DMS53 (cell line): ENCODE results near the gene GDF15.
"Not testable (repeated sequence)": the region's sequence is repeated elsewhere in the genome, so short reads cannot be mapped to it uniquely, and the experiment has no call there.

Experiments used
- DNase-seq: peaks from one replicate; lab custom pipeline; 2025; lab: John Stamatoyannopoulos, UW

GDF15 gene, protein sequence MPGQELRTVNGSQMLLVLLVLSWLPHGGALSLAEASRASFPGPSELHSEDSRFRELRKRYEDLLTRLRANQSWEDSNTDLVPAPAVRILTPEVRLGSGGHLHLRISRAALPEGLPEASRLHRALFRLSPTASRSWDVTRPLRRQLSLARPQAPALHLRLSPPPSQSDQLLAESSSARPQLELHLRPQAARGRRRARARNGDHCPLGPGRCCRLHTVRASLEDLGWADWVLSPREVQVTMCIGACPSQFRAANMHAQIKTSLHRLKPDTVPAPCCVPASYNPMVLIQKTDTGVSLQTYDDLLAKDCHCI

DNA sequence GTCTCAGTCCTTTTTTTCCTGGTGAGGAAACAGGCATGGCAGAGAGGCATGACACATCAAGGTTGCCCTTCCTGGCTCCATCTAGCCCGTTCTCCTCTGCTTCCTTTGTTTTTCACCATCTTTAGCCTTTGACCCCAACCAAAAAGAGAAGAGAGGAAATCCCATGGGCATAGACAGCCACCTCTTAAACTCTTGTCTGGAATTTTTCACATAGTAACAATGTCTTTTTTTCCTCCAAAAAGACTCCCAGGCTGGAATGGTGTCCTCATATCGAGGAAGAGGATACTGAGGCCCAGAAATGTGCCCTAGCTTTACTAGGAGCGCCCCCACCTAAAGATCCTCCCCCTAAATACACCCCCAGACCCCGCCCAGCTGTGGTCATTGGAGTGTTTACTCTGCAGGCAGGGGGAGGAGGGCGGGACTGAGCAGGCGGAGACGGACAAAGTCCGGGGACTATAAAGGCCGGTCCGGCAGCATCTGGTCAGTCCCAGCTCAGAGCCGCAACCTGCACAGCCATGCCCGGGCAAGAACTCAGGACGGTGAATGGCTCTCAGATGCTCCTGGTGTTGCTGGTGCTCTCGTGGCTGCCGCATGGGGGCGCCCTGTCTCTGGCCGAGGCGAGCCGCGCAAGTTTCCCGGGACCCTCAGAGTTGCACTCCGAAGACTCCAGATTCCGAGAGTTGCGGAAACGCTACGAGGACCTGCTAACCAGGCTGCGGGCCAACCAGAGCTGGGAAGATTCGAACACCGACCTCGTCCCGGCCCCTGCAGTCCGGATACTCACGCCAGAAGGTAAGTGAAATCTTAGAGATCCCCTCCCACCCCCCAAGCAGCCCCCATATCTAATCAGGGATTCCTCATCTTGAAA lies at the start of gene GDF15:
GDF15 (plus strand) TSS at position 484 of the 868 bp plus-strand sequence; CDS start at position 516, 32 bp downstream.
- DNase-seq: peak; percentile 90

DNA sequence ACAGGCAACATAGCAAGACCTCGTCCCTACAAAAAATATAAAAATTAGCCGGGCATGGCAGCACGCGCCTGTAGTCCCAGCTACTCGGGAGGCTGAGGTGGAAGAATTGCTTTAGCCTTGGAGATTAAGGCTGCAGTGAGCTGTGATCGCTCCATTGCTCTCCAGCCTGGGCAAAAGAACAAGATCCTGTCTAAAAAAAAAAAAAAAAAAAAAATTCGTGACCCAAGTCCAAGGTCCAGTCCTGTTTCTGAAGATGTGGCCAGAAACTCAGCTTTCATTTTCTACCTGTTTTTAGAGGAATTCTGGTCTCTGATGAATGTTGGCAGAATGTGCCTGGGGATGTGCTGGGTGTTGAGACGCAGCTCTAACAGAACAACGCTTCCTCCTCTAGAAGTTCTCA lies 47.4 kb upstream of the GDF15 start:
- DNase-seq: peak; percentile 30

DNA sequence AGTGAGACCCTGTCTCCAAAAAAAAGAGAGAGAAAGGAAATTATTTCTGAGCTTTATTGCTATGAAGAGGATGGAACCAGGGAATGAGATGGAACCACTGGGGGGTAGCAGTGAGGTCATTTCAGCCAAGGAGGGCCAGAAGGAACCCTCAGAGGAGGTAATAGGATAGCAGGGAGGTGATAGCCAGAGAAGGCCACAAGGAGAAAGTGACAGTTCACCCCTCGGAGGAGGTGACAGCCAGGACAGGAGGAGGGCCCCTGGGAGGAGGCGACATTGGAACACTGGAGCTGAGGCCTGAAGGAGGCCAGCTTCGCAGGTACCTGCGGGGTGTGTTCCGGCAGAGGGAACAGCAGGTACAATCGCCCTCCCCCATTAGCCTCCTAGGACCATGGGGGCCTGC lies 46.2 kb upstream of the GDF15 start:
- DNase-seq: peak; percentile 46

DNA sequence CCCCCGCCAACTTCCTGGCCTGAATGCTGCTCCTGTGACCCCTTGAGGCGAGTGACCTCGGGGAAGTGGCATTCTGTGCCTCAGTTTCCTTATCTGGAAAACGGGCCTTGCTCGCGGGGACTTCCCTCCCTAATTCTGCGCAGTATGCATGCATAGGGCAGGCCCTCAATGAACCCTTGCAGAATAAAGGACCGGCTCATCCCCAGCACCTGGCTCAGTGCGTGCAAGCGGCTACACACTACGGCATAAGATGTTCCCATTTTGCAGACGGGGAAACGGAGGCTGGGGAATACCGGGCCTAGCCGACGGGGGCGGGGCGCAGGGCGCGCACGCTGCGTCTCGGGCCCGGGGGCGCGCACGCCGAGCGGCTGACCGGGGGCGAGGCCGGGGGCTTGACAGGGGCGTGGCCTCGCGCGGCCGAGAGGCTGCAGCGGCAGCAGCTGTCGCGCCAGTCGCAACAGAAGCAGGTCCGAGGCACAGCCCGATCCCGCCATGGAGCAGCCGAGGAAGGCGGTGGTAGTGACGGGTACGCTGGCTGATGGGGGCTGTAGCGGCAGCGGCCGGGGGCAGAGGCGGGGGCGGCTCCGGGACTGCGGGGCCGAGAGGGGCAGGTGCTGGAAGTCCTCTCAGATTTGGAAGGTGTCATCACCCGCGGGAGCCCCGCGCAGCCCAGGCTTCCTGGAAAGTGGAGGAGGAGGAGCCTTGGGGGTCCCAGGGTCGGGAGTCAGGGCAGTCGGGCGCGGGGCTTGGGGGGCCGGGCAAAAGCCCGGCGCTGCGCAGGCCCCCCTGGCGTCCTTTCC lies 45.6 kb upstream of the GDF15 start, which contains the start of gene PGPEP1:
PGPEP1 (plus strand) TSS at position 409 of the 800 bp plus-strand sequence; CDS start at position 493, 84 bp downstream.
- peak; percentile 79 for DNase-seq

DNA sequence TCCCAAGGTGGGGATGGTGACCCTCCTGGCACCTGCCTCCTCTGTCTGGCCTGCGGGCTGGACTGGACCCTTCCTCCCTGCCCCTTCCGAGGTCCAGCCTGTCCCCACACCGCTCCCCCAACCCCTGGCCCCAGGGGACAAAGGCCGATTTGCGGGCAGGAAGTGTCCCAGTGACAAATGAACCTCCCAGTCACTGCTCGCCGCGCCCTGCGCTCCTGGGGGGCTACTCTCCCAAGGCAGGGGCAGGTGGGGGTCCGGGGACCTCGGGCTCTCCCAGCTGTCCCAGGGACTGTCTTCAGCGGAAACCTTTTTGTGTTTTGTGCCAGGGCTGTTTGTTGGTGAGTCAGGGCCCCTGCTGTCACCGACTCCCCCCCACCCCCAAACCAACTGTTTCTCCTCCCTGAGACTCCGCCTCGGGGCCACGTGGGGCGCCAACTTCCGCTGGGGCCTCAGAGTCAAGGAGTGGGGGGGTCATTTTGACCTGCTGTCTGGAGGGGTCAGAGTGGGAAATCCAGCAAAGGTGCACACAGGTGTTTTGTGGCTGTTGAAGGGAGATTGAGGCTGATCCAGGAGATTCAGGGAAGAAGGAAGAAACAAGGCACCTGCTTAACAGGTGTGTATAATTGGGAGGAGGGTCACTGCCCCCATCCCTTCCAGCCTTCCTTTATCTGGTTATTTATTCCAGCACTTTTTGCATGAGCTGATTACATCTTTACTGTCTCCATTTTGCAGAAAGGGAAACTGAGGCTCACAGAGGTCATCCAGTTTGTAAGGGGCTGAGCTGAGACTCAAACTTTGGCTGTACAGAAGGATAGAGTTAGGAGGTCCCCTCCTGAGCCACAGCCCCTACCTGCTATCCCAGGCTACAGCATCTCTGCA lies 44.7 kb upstream of the GDF15 start:
- DNase-seq: peak; percentile 70

DNA sequence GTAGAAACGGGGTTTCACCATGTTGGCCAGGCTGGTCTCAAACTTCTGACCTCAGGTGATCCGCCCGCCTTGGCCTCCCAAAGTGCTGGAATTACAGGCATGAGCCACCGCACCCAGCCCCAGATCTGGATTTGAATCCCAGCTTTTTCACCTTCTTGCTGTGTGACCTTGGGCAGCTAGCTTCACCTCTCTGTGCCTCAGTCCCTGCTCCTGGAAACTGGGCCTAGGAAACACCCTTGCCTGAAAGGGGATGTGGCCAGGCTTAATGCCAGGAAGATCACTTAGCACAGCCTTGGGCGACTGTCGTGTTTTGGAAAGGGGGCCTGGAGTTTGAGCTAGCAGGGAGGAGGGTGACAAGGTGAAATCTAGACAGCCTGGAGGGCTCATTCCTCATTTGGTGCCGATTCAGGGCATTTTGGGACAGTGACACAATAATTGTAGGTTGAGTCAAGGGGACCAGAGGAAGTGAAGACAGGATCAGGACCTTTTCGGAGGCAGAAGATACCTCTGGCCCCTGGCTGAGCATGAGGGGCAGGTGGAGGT lies 43.8 kb upstream of the GDF15 start:
- DNase-seq: no peak

DNA sequence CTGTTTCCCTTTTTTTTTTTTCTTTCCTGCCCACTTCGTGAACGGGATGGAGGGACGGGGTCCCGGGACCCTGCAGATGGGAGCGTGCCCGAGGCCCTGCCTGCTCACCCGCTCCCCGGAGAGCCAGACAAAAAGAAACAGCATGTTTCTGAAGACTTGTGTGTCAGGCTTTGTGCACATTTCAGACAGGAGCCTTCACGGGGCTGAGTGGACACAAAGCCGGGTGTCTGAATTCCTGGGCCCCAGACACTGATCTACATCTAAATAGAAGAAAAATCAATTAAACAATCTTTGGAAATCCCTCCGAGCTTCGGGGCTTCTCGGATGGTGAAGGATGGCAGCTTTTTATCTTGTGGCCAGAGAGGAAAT lies 41.4 kb upstream of the GDF15 start:
- DNase-seq: no peak

DNA sequence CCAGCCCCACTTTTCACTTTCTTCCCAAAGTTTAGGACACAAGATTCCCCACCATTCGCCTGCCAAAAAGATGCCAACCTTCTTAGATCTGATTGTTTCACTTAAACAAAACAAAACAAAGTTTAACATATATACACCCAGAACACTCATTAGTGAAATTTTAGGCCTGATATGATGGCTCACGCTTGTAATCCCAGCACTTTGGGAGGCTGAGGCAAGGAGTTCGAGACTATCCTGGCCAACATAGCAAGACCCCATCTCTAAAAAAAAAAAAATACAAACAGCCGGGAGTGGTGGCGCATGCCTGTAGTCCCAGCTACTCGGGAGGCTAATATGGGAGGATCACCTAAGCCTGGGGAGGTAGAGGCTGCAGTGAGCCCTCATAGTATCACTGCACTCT lies 40.7 kb upstream of the GDF15 start:
- no peak for DNase-seq

DNA sequence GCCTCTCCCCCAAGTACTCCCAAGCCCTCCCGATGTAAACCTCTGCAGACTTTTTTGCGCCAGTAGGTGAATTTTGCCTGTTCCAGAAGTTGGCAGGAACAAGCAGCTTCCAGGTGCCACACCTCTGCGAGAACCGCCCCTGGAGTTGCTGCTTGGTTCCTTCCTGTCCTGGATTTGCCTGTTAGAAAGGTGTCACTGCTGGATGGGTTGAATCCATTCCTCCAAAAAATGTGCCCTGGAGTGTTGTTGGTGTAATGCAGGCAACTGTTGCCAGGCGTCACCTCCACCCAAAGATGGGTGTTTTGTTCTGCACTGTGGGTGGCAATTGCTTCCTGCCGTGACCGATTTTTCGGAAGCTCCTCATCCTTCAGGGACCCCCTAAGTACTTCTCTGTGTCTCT lies 39.9 kb upstream of the GDF15 start:
- DNase-seq: peak; percentile 26

DNA sequence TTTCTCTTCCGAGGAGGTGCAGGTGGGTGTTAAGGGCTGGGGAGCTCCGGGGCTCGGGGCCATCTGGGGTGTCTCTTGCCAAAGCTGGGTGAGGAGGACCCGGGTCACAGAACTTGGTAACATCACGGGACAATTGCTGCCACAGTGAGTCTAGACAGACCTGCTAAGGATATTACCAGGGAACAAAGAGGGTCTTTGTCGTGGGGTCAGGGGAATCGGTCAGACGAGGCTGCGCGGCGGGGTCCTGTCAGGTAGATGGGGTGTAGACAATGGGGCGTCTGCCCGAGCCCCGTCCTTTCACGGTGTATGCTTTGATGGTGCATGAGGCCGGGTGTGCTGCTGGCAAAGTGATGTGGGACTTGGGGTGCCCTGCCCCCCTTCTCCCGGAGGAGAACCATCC lies 37.8 kb upstream of the GDF15 start:
- DNase-seq: no peak

DNA sequence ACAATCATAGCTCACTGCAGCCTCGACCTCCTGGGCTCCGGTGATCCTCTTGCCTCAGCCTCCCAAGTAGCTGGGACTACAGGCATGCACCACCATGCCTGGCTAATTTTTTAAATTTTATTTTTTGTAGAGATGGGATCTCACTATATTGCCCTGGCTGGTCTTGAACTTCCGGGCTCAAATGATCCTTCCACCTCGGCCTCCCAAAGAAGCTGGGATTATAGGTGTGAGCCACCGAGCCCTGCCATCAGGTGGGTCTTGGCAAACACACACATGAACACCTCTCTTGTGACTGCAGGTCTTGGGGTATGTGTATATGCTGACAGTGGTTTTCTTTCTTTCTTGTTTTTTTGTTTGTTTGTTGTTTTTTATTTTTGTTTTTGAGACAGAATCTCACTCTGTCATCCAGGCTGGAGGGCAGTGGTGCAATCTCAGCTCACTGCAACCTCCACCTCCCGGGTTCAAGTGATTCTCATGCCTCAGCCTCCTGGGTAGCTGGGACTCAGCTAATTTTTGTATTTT lies 37.1 kb upstream of the GDF15 start:
- DNase-seq: not testable (repeated sequence)

DNA sequence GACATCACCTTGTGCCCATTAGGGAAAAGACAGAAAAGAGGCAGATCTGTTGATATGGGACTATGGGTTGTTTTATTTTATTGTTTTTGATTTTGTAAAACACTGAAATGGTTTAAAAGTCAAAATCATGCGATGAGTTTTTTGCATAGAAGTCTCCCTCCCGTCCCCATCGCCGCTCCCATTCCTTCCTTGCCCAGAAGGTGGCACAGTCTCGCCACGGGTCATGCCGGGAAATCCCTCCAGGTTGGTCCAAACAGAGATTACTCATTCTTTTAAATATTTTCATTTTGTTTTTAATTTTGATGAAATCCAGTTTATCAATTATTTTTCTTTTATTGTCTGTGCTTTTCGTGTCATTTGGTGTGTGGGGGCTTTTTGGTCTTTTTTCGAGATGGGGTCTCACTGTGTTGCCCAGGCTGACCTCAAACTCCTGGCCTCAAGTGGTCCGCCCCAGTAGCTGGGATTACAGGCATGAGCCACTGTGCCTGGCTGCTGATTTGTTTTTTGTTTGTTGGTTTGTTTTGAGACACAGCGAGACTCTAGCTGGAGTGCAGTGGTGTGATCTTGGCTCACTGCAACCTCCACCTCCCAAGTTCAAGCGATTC lies 36.3 kb upstream of the GDF15 start:
- DNase-seq: peak; percentile 70

DNA sequence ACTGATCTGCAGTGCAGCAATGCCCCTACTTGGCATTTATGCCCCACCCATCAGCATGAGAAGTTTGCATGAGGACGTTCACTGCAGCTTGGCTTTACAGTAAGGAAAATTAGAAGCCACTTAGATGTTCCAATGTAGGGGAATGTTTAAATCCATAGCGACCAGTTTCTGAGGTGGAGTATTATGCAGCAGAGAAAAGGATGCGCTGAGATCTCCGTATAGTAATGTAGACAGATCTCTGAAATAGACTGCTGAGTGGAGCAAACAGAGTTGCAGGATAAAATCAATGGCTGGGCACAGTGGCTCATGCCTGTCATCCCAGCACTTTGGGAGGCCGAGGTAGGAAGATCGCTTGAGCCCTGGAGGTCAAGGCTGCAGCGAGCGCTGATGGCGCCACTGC lies 35.5 kb upstream of the GDF15 start:
- DNase-seq: no peak

DNA sequence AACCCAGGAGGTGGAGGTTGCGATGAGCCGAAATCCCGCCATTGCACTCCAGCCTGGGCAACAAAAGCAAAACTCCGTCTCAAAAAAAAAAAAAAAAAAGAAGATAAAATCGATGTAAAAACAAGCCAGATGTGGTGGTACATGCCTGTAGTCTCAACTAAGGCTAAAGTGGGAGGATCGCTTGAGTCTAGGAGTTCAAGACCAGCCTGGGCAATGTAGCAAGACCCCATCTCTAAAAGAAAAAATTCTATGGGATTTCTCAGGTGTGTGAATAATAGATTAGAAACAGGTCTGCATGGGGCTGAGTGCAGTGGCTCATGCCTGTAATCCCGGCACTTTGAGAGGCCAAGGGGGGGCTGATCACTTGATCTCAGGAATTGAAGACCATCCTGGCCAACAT lies 34.4 kb upstream of the GDF15 start:
- DNase-seq: no peak

DNA sequence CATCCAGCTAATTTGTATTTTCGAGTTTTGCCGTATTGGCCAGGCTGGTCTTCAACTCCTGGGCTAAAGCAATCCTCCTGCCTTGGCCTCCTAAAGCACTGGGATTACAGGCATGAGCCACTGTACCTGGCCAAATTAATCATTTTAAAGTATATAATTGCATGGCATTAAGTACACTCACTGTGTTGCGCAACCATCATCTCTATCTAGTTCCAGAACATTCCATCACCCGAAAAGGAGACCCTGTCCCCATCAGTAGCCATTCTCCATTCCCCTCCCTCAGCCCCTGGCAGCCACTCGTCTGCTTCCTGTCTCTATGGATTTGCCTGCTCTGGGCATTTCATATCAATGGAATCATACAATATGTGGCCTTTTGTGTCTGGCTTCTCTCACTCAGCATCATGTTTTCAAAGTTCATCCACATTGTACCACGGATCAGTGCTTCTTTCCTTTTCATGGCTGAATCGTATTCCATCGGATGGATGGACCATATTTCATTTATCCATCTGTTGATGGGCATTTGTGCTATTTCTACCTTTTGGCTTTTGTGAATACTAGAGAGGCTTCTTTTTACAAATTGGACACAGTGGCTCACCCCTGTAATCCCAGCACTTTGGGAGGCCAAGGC lies 32.5 kb upstream of the GDF15 start:
- DNase-seq: no peak

DNA sequence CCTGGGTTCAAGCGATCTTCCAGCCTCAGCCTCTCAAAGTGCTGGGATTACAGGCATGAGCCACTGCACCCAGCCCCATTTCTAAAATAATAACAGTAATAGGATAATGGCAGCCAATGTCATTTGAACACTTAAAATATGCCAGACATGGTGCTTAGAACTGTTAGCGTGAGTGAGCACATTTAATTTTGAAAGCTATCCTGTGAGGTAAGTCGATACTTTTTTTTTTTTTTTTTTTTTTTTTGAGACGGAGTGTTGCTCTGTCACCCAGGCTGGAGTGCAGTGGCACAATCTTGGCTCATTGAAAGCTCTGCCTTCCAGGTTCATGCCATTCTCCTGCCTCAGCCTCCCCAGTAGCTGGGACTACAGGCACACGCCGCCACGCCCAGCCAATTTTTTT lies 31.2 kb upstream of the GDF15 start:
- not testable (repeated sequence) for DNase-seq

DNA sequence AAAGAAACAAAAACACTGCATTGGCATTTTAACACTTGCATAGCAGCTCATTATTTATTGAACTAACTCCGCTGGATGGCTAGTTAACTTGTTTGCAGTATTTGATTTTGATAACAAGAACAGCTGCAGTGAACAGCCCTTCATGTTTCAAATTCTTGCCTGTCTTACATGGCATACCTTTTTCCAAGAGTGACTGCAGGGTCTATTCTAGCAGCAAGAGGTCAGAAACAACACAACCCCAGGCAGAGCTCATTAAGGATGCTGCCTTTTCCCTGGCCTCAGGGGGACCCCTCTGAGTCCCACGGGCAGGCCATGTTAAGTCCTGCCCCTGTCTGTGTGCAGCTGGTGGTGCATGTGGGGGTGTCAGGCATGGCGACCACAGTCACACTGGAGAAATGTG lies 28.9 kb upstream of the GDF15 start:
- no peak for DNase-seq

DNA sequence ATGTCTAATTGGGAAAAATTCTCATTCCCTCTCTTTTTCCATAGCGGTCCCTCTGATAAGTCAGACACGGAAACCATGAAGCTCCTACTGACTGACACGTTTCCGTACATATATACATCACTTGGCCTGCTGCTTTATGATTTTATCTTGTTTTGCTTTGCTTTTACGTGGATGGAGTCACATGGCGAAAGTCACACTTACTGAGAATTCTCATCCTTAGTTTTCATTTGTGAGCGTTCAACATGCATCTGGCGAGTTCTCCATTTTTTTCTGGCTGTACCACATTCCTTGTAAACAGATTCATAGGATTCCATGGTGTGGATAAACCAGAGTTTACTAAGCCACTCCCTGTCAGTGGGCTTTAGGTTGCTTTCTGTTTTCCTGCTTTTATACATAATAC lies 24.3 kb upstream of the GDF15 start:
- DNase-seq: no peak

DNA sequence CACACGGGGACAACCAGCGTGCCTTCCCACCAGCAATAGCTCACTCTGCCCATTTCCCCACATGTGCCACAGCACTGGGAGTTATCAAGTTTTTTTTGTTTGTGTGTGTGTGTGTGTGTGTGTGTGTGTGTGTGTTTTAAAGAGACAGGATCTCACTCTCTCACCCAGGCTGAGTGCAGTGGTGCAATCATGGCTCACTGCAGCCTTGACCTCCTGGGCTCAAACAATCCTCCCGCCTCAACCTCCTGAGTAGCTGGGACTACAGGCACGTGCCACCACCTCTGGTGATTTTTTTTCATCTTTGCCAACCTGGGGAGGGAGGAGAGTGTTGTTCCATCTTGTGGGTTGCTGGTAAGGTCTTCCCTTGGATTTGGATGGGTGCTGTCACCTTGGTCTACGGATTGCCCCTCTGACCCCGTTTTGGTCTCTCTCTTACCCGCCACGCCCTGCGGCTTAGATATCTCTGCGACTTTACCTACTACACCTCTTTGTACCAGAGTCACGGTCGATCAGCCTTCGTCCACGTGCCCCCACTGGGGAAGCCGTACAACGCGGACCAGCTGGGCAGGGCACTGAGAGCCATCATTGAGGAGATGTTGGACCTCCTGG lies 22.9 kb upstream of the GDF15 start:
- DNase-seq: no peak

DNA sequence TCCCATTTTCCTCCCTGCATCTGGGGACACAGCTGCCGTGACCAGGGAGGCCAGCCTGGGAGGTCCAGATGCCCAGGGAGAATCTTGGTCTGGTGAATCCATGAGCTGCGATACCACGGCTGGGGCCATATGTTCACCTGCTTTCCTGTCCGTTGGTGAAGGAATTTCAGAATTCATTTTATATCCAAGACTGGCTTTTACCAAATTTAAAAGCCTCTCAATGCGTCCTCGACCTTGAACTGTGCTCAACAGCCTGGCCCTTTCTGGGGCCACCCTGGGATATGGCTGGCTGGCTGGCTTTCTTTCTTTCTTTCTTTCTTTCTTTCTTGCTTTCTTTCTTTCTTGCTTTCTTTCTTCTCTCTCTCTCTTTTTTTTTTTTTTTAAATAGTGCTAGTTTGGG lies 22.2 kb upstream of the GDF15 start:
- no peak for DNase-seq
